NT2/D1 (cell line): ENCODE data around the gene BIK.

Experiments used
- SUZ12 ChIP-seq: IDR thresholded peaks from 2 replicates; pipeline ENCODE4 v1.6.1; 2011; ENCODE audit not compliant: insufficient read length, insufficient read depth; ENCODE audit errors: extremely low read depth
- YY1 ChIP-seq: IDR thresholded peaks from 2 replicates; pipeline ENCODE4 v1.6.1; 2011; ENCODE audit not compliant: insufficient read length, insufficient read depth
- ZNF274 ChIP-seq: IDR thresholded peaks from 2 replicates; pipeline ENCODE4 v1.6.1; 2011; ENCODE audit warnings: mild to moderate bottlenecking, low read depth, low read length

DNA sequence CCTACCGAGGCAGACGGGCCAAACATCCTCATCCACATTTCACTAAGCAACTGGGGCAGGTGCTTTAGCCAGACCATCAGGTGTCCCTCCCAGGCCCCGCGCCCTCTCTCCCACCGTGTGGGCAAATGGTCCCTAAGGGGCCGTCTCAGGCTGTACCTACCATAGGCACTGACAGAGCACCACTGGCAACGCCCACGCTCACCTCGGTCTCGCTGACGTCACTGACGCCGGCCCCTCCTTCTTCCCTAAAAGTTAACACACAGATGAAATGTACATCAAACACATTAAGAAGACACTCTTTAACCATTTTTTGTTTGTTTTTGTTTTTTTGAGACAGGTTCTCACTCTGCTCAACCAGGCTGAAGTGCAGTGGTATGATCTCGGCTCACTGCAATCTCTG, 30.8 kb upstream of the BIK start:
- TF ChIP-seq SUZ12 (no peak), ZNF274 (no peak), YY1 (no peak)
